Caco-2 (cell line): Measurements from ENCODE around the gene IQSEC1. TPM values are rescaled to one million over a fixed set of nuclear protein-coding genes. Genes with fewer than 3 reads are reported as not detected.

ENCODE experiments used
- BruUV-seq: library from RNA; stranded (reverse); fragments of 400-500 nt; replicated peaks from 2 replicates; lab custom pipeline; 2021; lab: Mats Ljungman, UMichigan
- CTCF ChIA-PET: fragments of 300-600 bp; sonication (Branson Sonifier 250); formaldehyde crosslinking; loops from one replicate; lab custom pipeline; 2022; ENCODE audit warnings: antibody characterized with exemption; lab: Charles Lee
- POLR2A ChIA-PET: fragments of 300-600 bp; sonication (Branson Sonifier 250); formaldehyde crosslinking; loops from one replicate; lab custom pipeline; 2022; ENCODE audit warnings: antibody characterized with exemption; lab: Charles Lee
- DNase-seq, 2 experiments: peaks; one replicate each; pipeline versions ENCODE4 v3.0.0 to v3.0.0-alpha.2; 2020 to 2022
- H3K27me3 ChIP-seq: replicated peaks from 2 replicates; pipeline ENCODE4 v1.6.0; 2011; ENCODE audit warnings: low read length; ENCODE audit not compliant: control insufficient read depth, insufficient read depth
- H3K36me3 ChIP-seq: 2 replicates; pipeline ENCODE4 v1.5.1; 2011; ENCODE audit warnings: low read length; ENCODE audit not compliant: control insufficient read depth, insufficient read depth
- H3K4me1 ChIP-seq: fragments of 250-450 bp; sonication (Bioruptor Pico); 2 replicates; pipeline ENCODE4 v1.5.1; 2020; ENCODE audit warnings: mild to moderate bottlenecking
- H3K4me3 ChIP-seq: 2 replicates; pipeline ENCODE4 v1.5.1; 2011; ENCODE audit warnings: low read depth, mild to moderate bottlenecking, control low read depth, low read length
- H3K9me3 ChIP-seq: fragments of 250-450 bp; sonication (Bioruptor Pico); 2 replicates; pipeline ENCODE4 v1.5.1; 2020; ENCODE audit warnings: mild to moderate bottlenecking, moderate library complexity
- H3K27ac Mint-ChIP-seq: one replicate; pipeline ENCODE4 v1.8.0; 2022; ENCODE audit warnings: mixed read lengths; ENCODE audit not compliant: unreplicated experiment
- H3K27me3 Mint-ChIP-seq: one replicate; pipeline ENCODE4 v1.8.0; 2022; ENCODE audit warnings: mixed read lengths; ENCODE audit not compliant: insufficient read depth, unreplicated experiment
- H3K36me3 Mint-ChIP-seq: one replicate; pipeline ENCODE4 v1.8.0; 2022; ENCODE audit warnings: mild to moderate bottlenecking, mixed read lengths; ENCODE audit not compliant: insufficient read depth, unreplicated experiment
- H3K4me1 Mint-ChIP-seq: one replicate; pipeline ENCODE4 v1.8.0; 2022; ENCODE audit warnings: low read depth, mixed read lengths; ENCODE audit not compliant: unreplicated experiment
- H3K4me3 Mint-ChIP-seq: one replicate; pipeline ENCODE4 v1.8.0; 2022; ENCODE audit warnings: mild to moderate bottlenecking, moderate library complexity, mixed read lengths; ENCODE audit not compliant: unreplicated experiment
- H3K9me3 Mint-ChIP-seq: one replicate; pipeline ENCODE4 v1.8.0; 2022; ENCODE audit warnings: mixed read lengths; ENCODE audit not compliant: unreplicated experiment
- intact Hi-C: fragments of 100-400 bp; cut with micrococcal nuclease; formaldehyde crosslinking; loops from one replicate; pipeline ENCODE4 v1.10.0; 2022; ENCODE audit not compliant: unreplicated experiment
- total RNA-seq: library from RNA; stranded (reverse); gene quantifications from 2 replicates; pipeline ENCODE4 v1.2.3, GENCODE V29; 2022
- TF ChIP-seq, protein P1 (sequence below), 2 experiments: fragments of 200-600 bp in 1 of 2; IDR thresholded peaks; 1 replicate in 1 of 2; 2 replicates in 1 of 2; pipeline versions ENCODE4 v1.5.1 to v1.8.0; 2011 to 2022; ENCODE audit warnings: antibody characterized with exemption in 1 of 2, control low read depth in 1 of 2, inconsistent platforms in 1 of 2, low read depth in 1 of 2, low read length in 1 of 2, mild to moderate bottlenecking in 1 of 2, moderate library complexity in 1 of 2; ENCODE audit not compliant: insufficient read depth in 1 of 2, severe bottlenecking in 1 of 2, unreplicated experiment in 1 of 2

Gene IQSEC1
- total RNA-seq, 1 experiment from 2014 or later: 40.0 TPM

DNA sequence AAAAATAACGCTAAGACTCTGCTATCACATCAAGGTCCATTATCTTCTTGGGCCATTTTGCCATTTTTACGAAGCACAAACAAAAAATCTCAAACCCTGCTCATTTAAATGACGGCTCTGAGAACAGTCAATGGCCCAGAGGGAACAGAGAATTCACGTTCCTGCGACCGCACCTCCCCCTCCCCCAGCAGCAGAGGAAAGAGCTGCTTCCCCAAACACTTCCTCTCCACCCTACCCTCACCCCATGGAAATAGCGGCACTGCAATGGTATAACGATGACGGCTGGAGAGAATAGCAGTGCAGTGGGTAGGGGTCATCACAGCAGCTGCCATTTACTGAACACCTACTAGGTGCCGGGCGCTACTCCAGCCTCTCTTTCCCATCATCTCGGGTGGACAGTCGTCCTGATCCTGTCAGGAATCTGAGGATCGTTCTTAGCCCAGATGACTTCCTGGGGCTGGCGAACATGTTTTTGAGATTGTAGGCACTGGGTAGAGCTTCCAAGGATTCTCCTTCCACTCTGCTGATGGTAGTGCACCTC, 113.3 kb downstream of the IQSEC1 start:
- BruUV-seq: no TSS peak
- intact Hi-C loops: no loop called here
- ChIA-PET POLR2A (no interaction called here), CTCF (interaction anchor here (0.7 kb wide), 1 partner anchor 24 kb away, joined by 4 read pairs; no protein-coding TSS in a partner anchor)
- Histone ChIP-seq H3K27me3 (no peaks in the 10 kb centered on the region), H3K4me1 (peaks cover 20% of the 10 kb centered on the region), H3K36me3 (no peaks in the 10 kb centered on the region), H3K4me3 (no peak overlapping the region), H3K9me3 (no peaks in the 10 kb centered on the region)
- Mint-ChIP-seq H3K27ac (no peak overlapping the region), H3K9me3 (no peaks in the 10 kb centered on the region), H3K36me3 (peaks cover 12% of the 10 kb centered on the region), H3K4me3 (no peak overlapping the region), H3K27me3 (no peaks in the 10 kb centered on the region), H3K4me1 (peaks cover 13% of the 10 kb centered on the region)
- TF ChIP-seq, protein P1, sequence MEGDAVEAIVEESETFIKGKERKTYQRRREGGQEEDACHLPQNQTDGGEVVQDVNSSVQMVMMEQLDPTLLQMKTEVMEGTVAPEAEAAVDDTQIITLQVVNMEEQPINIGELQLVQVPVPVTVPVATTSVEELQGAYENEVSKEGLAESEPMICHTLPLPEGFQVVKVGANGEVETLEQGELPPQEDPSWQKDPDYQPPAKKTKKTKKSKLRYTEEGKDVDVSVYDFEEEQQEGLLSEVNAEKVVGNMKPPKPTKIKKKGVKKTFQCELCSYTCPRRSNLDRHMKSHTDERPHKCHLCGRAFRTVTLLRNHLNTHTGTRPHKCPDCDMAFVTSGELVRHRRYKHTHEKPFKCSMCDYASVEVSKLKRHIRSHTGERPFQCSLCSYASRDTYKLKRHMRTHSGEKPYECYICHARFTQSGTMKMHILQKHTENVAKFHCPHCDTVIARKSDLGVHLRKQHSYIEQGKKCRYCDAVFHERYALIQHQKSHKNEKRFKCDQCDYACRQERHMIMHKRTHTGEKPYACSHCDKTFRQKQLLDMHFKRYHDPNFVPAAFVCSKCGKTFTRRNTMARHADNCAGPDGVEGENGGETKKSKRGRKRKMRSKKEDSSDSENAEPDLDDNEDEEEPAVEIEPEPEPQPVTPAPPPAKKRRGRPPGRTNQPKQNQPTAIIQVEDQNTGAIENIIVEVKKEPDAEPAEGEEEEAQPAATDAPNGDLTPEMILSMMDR (IDR thresholded peaks at IDR 0.05; ENCODE audit: insufficient read depth in 1 of 2, low read depth in 1 of 2, low read length in 1 of 2, severe bottlenecking in 1 of 2, unreplicated experiment in 1 of 2): no peak
- no peak for DNase-seq

DNA sequence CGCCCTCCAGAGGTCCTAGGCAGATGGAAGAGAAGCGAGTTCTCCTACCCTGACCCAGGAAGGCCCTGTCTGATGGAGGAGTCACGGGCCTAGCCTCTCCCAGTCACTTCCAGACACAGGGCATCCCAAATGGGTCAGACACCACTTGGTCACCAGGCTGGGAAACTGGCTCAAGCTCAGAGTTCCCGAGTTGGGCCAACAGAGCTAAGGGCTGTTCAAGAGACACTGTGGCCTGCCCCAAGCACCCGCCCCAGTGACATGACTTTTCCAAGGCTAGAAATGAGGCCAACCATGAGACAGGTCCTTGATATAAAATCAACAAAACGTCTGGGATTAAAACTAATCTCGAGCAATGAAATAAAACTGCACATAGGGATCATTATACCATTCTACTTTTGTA, 113.8 kb downstream of the IQSEC1 start:
- ChIA-PET POLR2A (no interaction called here), CTCF (interaction anchor here (0.7 kb wide), 1 partner anchor 25 kb away, joined by 4 read pairs; no protein-coding TSS in a partner anchor)
- H3K9me3 ChIP-seq: no peaks in the 10 kb centered on the region
- peaks cover 8% of the 10 kb centered on the region for H3K4me1 Mint-ChIP-seq
- no peak for DNase-seq
- H3K27me3 ChIP-seq: no peaks in the 10 kb centered on the region
- BruUV-seq: no TSS peak
- no peaks in the 10 kb centered on the region for H3K9me3 Mint-ChIP-seq
- no peak overlapping the region for H3K27ac Mint-ChIP-seq
- intact Hi-C loops: no loop called here
- H3K4me1 ChIP-seq: peaks cover 15% of the 10 kb centered on the region
- no peaks in the 10 kb centered on the region for H3K36me3 ChIP-seq
- no peaks in the 10 kb centered on the region for H3K27me3 Mint-ChIP-seq
- H3K36me3 Mint-ChIP-seq: peaks cover 12% of the 10 kb centered on the region
- TF ChIP-seq, protein P1 (IDR thresholded peaks at IDR 0.05; ENCODE audit: insufficient read depth in 1 of 2, low read depth in 1 of 2, low read length in 1 of 2, severe bottlenecking in 1 of 2, unreplicated experiment in 1 of 2): no peak
- no peak overlapping the region for H3K4me3 ChIP-seq
- H3K4me3 Mint-ChIP-seq: no peak overlapping the region

DNA sequence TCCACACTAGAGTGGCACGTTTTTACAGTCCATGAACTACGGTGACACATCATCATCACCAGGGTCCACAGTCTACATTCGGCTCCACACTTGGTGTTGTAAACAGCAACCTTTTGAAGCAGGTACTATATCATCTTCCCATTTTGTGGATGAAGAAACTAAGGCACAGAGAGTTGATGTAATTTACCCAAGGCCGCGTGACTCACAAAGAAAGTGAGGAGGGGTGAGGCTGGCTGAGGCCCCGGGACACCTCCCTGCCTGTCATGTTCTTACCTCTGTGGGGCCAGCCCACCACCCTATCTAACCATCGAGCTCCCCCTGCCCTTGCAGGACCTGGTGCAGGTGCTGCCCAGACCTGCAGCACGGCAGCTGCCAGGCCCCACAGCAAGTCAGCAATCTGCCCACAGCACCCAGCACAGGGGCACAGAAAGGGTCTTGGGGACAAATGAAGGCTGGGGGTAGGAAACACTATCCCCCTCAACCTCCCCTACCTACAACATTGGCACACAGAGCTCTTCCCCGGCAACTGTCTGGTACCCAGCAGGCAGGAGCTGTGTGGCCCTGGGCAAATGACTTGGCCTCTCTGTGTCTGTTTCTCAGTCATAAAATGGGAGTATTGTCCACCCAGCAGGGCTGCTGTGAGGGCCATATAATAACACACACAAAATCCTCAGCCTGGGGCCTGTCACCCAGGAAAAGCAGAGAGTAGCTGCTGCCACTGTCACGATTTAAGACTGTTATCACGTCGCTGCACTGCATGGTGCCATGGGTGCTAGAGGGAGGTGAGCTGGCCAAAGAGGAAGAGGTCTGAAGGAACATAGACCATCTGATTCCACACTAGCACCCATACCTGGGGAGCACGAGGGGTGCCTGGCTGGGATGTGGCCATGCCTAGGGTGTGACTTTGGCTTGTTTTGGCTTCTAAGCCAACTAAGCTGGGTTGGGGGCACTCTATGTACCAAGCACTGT, 115.1 kb downstream of the IQSEC1 start:
- Mint-ChIP-seq H3K27ac (no peak overlapping the region), H3K9me3 (no peaks in the 10 kb centered on the region), H3K4me1 (peaks cover 7% of the 10 kb centered on the region), H3K36me3 (peaks cover 9% of the 10 kb centered on the region), H3K27me3 (no peaks in the 10 kb centered on the region), H3K4me3 (no peak overlapping the region)
- Histone ChIP-seq H3K9me3 (no peaks in the 10 kb centered on the region), H3K36me3 (no peaks in the 10 kb centered on the region), H3K27me3 (no peaks in the 10 kb centered on the region), H3K4me1 (peaks cover 7% of the 10 kb centered on the region; the same call in 1 of the 2 replicates), H3K4me3 (no peak overlapping the region)
- no TSS peak for BruUV-seq
- no peak for DNase-seq
- POLR2A ChIA-PET: no interaction called here
- intact Hi-C loops: no loop called here
- TF ChIP-seq, protein P1 (IDR thresholded peaks at IDR 0.05; ENCODE audit: insufficient read depth in 1 of 2, low read depth in 1 of 2, low read length in 1 of 2, severe bottlenecking in 1 of 2, unreplicated experiment in 1 of 2): no peak
- CTCF ChIA-PET: no interaction called here
